ENCODE results near the gene SEC16A. TPM values are rescaled to one million over a fixed set of nuclear protein-coding genes. Genes with fewer than 3 reads are reported as not detected.

The SEC16A gene
- total and polyA plus RNA-seq, 4 donors, result 21.7 to 96.1 (median 66.0) TPM

DNA sequence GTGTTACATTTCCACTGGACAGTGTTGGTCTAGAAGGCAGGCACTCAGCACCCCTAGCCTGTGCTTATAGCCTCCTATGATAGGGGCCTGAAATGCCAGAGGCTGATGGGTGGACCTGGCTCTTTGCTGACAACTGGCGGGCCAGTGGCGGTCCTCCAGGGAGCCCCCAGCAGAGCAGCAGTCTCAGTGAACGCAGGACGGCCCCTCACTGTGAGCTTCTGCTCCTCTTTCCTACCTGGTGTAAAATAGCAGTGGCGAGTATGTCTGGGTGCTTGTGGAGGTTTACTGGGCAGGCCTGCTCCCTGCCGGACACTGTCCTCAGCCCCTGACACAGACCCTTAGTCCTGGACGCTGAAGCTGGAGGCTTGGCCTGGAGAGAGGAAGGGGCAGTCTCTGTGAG lies 3.3 kb upstream of the SEC16A start (continued):
- TF ChIP-seq RAD21 (IDR thresholded peaks at IDR 0.05) (no peak), EGR1 (IDR thresholded peaks at IDR 0.05; ENCODE audit: low read depth in 2 of 2) (no peak), FOXA2 (IDR thresholded peaks at IDR 0.05) (no peak)

DNA sequence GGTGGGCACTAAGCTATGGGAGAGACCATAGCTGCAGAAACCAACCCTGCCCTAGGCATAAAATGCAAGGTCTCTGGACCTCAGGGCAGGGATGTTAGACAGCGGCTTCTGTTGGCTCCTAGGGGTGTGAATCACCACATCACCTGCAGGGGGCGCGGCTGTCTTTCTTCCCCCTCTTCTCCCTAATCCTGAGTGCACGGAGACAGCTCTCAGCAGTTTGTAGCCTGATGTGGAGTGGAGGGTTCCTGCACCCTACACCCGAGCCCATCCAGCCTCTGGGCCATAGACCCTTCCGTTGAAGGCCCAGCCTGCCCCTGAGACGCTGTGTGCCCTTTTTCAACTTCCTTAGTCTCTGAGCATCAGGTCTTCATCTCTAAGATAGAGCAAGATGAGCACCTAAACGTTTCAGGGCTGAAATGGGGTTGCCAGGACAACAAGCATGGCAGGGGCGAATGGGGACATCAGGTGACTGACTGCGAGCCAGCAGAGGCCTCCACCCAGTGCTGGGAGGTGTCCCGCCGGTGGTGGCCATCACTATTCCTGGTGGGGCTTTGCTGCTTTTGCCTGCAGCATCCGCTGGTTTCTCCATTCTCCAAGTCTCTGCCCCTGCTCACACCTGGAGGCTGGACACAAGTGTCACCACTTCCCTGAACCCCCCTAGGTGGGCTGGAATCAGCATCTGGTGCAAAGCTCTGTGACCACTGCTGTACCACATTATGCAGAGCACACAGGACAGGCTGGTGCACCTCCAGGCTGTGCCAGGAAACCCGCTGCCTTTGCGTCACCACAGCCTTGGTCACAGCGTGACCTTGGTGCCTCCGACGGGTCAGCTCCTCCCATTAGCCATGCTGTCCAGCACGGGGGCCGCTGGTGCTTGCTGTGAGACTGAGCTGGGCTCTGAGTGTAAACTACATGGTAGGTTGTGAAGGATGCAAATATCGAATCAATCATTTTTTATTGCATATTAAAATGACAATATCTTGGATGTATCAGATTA lies 2.5 kb upstream of the SEC16A start:
- Histone ChIP-seq H3K27ac (ENCODE audit: low read depth in 1 of 2, low read length in 2 of 2) (peak overlapping the region; percentile 96 to 100), H3K4me3 (ENCODE audit: low read depth in 1 of 3, low read length in 3 of 3) (peak overlapping the region in 1 of 3 donors; percentile 82), H3K9me3 (ENCODE audit: control insufficient read depth in 4 of 4, low read length in 3 of 4) (no peaks in the 10 kb centered on the region), H3K27me3 (ENCODE audit: control insufficient read depth in 4 of 4, insufficient read depth in 4 of 4, low read length in 3 of 4) (no peaks in the 10 kb centered on the region), H3K36me3 (ENCODE audit: control insufficient read depth in 4 of 4, insufficient read depth in 3 of 4, low read depth in 1 of 4, low read length in 3 of 4) (no peaks in the 10 kb centered on the region), H3K9ac (ENCODE audit: low read depth in 1 of 2, low read length in 2 of 2) (peak overlapping the region in 1 of 2 donors; percentile 5), H3K4me1 (ENCODE audit: control insufficient read depth in 4 of 4, insufficient read depth in 4 of 4, low read length in 3 of 4) (peaks cover 17 to 62% (median 46%) of the 10 kb centered on the region in 4 donors)
- DNase-seq (ENCODE audit: low spot score), result peak; percentile 85
- TF ChIP-seq SP1 (IDR thresholded peaks at IDR 0.05) (peak; percentile 62), HNF4G (IDR thresholded peaks at IDR 0.05) (no peak), FOXA1 (IDR thresholded peaks at IDR 0.05) (no peak), HNF4A (conservative IDR thresholded peaks at IDR 0.05) (peak; percentile 42 to 76), JUND (IDR thresholded peaks at IDR 0.05) (peak in 1 of 2 donors; percentile 41), YY1 (IDR thresholded peaks at IDR 0.05) (peak; percentile 52), FOXA2 (IDR thresholded peaks at IDR 0.05) (peak; percentile 43), TAF1 (conservative IDR thresholded peaks at IDR 0.05) (no peak), GABPA (IDR thresholded peaks at IDR 0.05 in 1 of 2, conservative IDR thresholded peaks at IDR 0.05 in 1 of 2) (peak in 1 of 2 donors; percentile 38), RAD21 (IDR thresholded peaks at IDR 0.05) (peak; percentile 87 to 89), RXRA (IDR thresholded peaks at IDR 0.05) (peak; percentile 82 to 96), EGR1 (IDR thresholded peaks at IDR 0.05; ENCODE audit: low read depth in 2 of 2) (peak in 1 of 2 donors; percentile 51), NR2F2 (IDR thresholded peaks at IDR 0.05) (peak; percentile 69)
- TF ChIP-seq, protein P1, sequence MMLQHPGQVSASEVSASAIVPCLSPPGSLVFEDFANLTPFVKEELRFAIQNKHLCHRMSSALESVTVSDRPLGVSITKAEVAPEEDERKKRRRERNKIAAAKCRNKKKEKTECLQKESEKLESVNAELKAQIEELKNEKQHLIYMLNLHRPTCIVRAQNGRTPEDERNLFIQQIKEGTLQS (IDR thresholded peaks at IDR 0.05), result peak; percentile 79
- TF ChIP-seq, protein P2, sequence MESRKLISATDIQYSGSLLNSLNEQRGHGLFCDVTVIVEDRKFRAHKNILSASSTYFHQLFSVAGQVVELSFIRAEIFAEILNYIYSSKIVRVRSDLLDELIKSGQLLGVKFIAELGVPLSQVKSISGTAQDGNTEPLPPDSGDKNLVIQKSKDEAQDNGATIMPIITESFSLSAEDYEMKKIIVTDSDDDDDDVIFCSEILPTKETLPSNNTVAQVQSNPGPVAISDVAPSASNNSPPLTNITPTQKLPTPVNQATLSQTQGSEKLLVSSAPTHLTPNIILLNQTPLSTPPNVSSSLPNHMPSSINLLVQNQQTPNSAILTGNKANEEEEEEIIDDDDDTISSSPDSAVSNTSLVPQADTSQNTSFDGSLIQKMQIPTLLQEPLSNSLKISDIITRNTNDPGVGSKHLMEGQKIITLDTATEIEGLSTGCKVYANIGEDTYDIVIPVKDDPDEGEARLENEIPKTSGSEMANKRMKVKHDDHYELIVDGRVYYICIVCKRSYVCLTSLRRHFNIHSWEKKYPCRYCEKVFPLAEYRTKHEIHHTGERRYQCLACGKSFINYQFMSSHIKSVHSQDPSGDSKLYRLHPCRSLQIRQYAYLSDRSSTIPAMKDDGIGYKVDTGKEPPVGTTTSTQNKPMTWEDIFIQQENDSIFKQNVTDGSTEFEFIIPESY (IDR thresholded peaks at IDR 0.05), result no peak
- TF ChIP-seq, protein P3, sequence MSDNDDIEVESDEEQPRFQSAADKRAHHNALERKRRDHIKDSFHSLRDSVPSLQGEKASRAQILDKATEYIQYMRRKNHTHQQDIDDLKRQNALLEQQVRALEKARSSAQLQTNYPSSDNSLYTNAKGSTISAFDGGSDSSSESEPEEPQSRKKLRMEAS (IDR thresholded peaks at IDR 0.05), result peak; percentile 58
- TF ChIP-seq, protein P4, sequence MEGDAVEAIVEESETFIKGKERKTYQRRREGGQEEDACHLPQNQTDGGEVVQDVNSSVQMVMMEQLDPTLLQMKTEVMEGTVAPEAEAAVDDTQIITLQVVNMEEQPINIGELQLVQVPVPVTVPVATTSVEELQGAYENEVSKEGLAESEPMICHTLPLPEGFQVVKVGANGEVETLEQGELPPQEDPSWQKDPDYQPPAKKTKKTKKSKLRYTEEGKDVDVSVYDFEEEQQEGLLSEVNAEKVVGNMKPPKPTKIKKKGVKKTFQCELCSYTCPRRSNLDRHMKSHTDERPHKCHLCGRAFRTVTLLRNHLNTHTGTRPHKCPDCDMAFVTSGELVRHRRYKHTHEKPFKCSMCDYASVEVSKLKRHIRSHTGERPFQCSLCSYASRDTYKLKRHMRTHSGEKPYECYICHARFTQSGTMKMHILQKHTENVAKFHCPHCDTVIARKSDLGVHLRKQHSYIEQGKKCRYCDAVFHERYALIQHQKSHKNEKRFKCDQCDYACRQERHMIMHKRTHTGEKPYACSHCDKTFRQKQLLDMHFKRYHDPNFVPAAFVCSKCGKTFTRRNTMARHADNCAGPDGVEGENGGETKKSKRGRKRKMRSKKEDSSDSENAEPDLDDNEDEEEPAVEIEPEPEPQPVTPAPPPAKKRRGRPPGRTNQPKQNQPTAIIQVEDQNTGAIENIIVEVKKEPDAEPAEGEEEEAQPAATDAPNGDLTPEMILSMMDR (IDR thresholded peaks at IDR 0.05; ENCODE audit: low read depth, low read length, missing input control), result peak; percentile 91
- TF ChIP-seq, protein P5, sequence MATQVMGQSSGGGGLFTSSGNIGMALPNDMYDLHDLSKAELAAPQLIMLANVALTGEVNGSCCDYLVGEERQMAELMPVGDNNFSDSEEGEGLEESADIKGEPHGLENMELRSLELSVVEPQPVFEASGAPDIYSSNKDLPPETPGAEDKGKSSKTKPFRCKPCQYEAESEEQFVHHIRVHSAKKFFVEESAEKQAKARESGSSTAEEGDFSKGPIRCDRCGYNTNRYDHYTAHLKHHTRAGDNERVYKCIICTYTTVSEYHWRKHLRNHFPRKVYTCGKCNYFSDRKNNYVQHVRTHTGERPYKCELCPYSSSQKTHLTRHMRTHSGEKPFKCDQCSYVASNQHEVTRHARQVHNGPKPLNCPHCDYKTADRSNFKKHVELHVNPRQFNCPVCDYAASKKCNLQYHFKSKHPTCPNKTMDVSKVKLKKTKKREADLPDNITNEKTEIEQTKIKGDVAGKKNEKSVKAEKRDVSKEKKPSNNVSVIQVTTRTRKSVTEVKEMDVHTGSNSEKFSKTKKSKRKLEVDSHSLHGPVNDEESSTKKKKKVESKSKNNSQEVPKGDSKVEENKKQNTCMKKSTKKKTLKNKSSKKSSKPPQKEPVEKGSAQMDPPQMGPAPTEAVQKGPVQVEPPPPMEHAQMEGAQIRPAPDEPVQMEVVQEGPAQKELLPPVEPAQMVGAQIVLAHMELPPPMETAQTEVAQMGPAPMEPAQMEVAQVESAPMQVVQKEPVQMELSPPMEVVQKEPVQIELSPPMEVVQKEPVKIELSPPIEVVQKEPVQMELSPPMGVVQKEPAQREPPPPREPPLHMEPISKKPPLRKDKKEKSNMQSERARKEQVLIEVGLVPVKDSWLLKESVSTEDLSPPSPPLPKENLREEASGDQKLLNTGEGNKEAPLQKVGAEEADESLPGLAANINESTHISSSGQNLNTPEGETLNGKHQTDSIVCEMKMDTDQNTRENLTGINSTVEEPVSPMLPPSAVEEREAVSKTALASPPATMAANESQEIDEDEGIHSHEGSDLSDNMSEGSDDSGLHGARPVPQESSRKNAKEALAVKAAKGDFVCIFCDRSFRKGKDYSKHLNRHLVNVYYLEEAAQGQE (IDR thresholded peaks at IDR 0.05), result peak; percentile 96
- 15% methylated on average over 21 of the region's 21 CpGs for WGBS

Measured in liver (tissue), 9 donors.